ENCODE data around the gene CES2. TPM values are rescaled to one million over a fixed set of nuclear protein-coding genes. Genes with fewer than 3 reads are reported as not detected.

Gene CES2
- total and polyA plus RNA-seq, 9 of the 15 experiments (the other 6 are each of a cell fraction or from before 2014, with no cell fraction given) = 2.2 to 37.9 (median 24.4) TPM

GRCh38 chr16:66928702-66929388 is 6.5 kb upstream of the CES2 start (continued):
- TF ChIP-seq, protein P1, sequence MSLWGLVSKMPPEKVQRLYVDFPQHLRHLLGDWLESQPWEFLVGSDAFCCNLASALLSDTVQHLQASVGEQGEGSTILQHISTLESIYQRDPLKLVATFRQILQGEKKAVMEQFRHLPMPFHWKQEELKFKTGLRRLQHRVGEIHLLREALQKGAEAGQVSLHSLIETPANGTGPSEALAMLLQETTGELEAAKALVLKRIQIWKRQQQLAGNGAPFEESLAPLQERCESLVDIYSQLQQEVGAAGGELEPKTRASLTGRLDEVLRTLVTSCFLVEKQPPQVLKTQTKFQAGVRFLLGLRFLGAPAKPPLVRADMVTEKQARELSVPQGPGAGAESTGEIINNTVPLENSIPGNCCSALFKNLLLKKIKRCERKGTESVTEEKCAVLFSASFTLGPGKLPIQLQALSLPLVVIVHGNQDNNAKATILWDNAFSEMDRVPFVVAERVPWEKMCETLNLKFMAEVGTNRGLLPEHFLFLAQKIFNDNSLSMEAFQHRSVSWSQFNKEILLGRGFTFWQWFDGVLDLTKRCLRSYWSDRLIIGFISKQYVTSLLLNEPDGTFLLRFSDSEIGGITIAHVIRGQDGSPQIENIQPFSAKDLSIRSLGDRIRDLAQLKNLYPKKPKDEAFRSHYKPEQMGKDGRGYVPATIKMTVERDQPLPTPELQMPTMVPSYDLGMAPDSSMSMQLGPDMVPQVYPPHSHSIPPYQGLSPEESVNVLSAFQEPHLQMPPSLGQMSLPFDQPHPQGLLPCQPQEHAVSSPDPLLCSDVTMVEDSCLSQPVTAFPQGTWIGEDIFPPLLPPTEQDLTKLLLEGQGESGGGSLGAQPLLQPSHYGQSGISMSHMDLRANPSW (CRISPR knock-in tag; IDR thresholded peaks at IDR 0.05) = no peak
- TF ChIP-seq CC2D1A (IDR thresholded peaks at IDR 0.05) (peak; percentile 78), SMC3 (conservative IDR thresholded peaks at IDR 0.05; ENCODE audit: insufficient read depth, low read depth, low read length) (peak; percentile 77), MLX (CRISPR knock-in tag; conservative IDR thresholded peaks at IDR 0.05) (no peak), ZNF121 (CRISPR knock-in tag; conservative IDR thresholded peaks at IDR 0.05) (peak; percentile 91), MAFK (IDR thresholded peaks at IDR 0.05; ENCODE audit: low read length) (no peak)

- FAIRE-seq = no peak
- TF ChIP-seq SMARCA4 (IDR thresholded peaks at IDR 0.05) = peak; percentile 22; the same call in 1 of the 2 replicates
- TF ChIP-seq SMARCE1 (IDR thresholded peaks at IDR 0.05) = 0 out of 2 replicates have a peak, but pooled peaks have one; percentile 38
- peak; percentile 71 for TF ChIP-seq FOSL1 (tag; conservative IDR thresholded peaks at IDR 0.05)
- TF ChIP-seq, protein P2, sequence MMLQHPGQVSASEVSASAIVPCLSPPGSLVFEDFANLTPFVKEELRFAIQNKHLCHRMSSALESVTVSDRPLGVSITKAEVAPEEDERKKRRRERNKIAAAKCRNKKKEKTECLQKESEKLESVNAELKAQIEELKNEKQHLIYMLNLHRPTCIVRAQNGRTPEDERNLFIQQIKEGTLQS (IDR thresholded peaks at IDR 0.05) = peak; percentile 84
- TF ChIP-seq, protein P2 (CRISPR knock-in tag; conservative IDR thresholded peaks at IDR 0.05) = no peak
- peak; percentile 79; the same call in 1 of the 2 replicates for TF ChIP-seq JUN (IDR thresholded peaks at IDR 0.05; ENCODE audit: borderline replicate concordance, low read depth, low read length)
- TF ChIP-seq JUN (CRISPR knock-in tag; IDR thresholded peaks at IDR 0.05; ENCODE audit: borderline replicate concordance) = no peak
- TF ChIP-seq CBFA2T3 (IDR thresholded peaks at IDR 0.05) = peak; percentile 76
- 0 out of 2 replicates have a peak, but pooled peaks have one; percentile 27 for TF ChIP-seq CREB1 (IDR thresholded peaks at IDR 0.05)
- no peak for TF ChIP-seq CREB1 (CRISPR knock-in tag; IDR thresholded peaks at IDR 0.05)
- TF ChIP-seq KHSRP (IDR thresholded peaks at IDR 0.05) = no peak
- peak; percentile 58 for TF ChIP-seq BHLHE40 (IDR thresholded peaks at IDR 0.05; ENCODE audit: low read length)
- TF ChIP-seq CEBPB (tag; IDR thresholded peaks at IDR 0.05) = peak; percentile 77
Observed at GRCh38 chr16:66930189-66930588, 5.1 kb upstream of the CES2 start.

More at GRCh38 chr16:66930189-66930588, 5.1 kb upstream of the CES2 start:
- no peak overlapping the region for H3K4me3 ChIP-seq
- peaks cover 14 to 36% of the 10 kb centered on the region in 2 experiments for H3K4me1 ChIP-seq (replicated peaks in 1 of 2; ENCODE audit: control insufficient read depth in 2 of 2, insufficient read depth in 2 of 2, low read length in 2 of 2)
- no peak overlapping the region for H3K27ac ChIP-seq (ENCODE audit: extremely low read depth, low read depth, low read length)
- H2AFZ ChIP-seq (ENCODE audit: low read depth, low read length) = no peak overlapping the region
- 27% methylated on average over 4 of the region's 4 CpGs for WGBS (ENCODE audit: insufficient coverage, low coverage, missing lambda C conversion rate)
- H3K36me3 ChIP-seq (ENCODE audit: control insufficient read depth, insufficient read depth, low read length) = peaks cover 17% of the 10 kb centered on the region; the same call in 2 of the 3 replicates
- H4K20me1 ChIP-seq (replicated peaks; ENCODE audit: control insufficient read depth, insufficient read depth, low read length) = peaks cover 5% of the 10 kb centered on the region; the same call in 1 of the 2 replicates
- H3K79me2 ChIP-seq (ENCODE audit: control insufficient read depth, insufficient read depth, low read length) = peaks cover 27% of the 10 kb centered on the region
- H3K27me3 ChIP-seq (ENCODE audit: control insufficient read depth in 2 of 2, insufficient read depth in 2 of 2, low read length in 2 of 2) = peaks cover 1 to 9% of the 10 kb centered on the region in 2 experiments; a peak in 2 of 5 replicates
- ChIA-PET POLR2A (interaction anchor here (0.7 to 2.3 kb wide), 5 partner anchors 9 to 30 kb away, joined by 3 to 8 read pairs (median 5); partner anchors contain the start of gene CDH16), CTCF (ENCODE audit: low intra/inter-chr PET ratio) (no interaction called here)
- H3K9me3 ChIP-seq (replicated peaks; ENCODE audit: control insufficient read depth, insufficient read depth, low read depth, low read length) = no peaks in the 10 kb centered on the region
- intact Hi-C loops (cut with micrococcal nuclease) = no loop called here
- DNase-seq (ENCODE audit: extremely low read depth in 1 of 4, low spot score in 3 of 4) = peak; percentile 45 to 65 (median 48)
- BruUV-seq (replicated peaks) = no TSS peak
- H3K9ac ChIP-seq (ENCODE audit: insufficient read depth in 1 of 2, low read depth in 2 of 2, low read length in 2 of 2) = no peak overlapping the region; a peak in 1 of 4 replicates
- H3K4me2 ChIP-seq (ENCODE audit: insufficient read depth, low read length) = no peak overlapping the region
- H3K9me1 ChIP-seq (ENCODE audit: control insufficient read depth, insufficient read depth, low read length) = peaks cover 4% of the 10 kb centered on the region
- no peak for ATAC-seq
- in situ Hi-C loops (cut with MboI) = loop anchor here (5.0 kb wide), 1 partner anchor 33 kb away; no protein-coding TSS in a partner anchor
